Sigmoid colon (tissue), 7 donors: Measurements from ENCODE around the gene HBG1. TPM values are rescaled to one million over a fixed set of nuclear protein-coding genes. Genes with fewer than 3 reads are reported as not detected.

Experiments used
- DNase-seq: peaks from one replicate; pipeline ENCODE4 v3.0.0-alpha.2; 2019
- H3K27ac ChIP-seq, 4 donors: fragments of 200-600 bp; sonication (generic); one replicate each; pipeline ENCODE4 v1.5.1; 2016 to 2019; ENCODE audit warnings: mild to moderate bottlenecking in 1 of 4
- H3K27me3 ChIP-seq, 3 donors: fragments of 200-600 bp; sonication (generic); one replicate each; pipeline ENCODE4 v1.5.1; 2019; ENCODE audit warnings: mild to moderate bottlenecking in 1 of 3
- H3K36me3 ChIP-seq, 4 donors: fragments of 200-600 bp; sonication (generic); one replicate each; pipeline ENCODE4 v1.5.1; 2016 to 2019
- H3K4me1 ChIP-seq, 4 donors: fragments of 200-600 bp; sonication (generic); one replicate each; pipeline ENCODE4 v1.5.1; 2017 to 2019
- H3K4me3 ChIP-seq, 4 donors: fragments of 200-600 bp; sonication (generic); one replicate each; pipeline ENCODE4 v1.5.1; 2017 to 2019; ENCODE audit warnings: mild to moderate bottlenecking in 2 of 4, moderate library complexity in 1 of 4
- H3K9me3 ChIP-seq, 4 donors: fragments of 200-600 bp in 3 of 4; sonication (generic) in 3 of 4; one replicate each; pipeline versions ENCODE4 v1.5.1 to v1.6.1; 2013 to 2019
- CTCF ChIP-seq, 4 experiments: fragments of 450-650 bp in 3 of 4; fragments of 200-600 bp in 1 of 4; IDR thresholded peaks; one replicate each; pipeline ENCODE4 v1.5.1; 2016 to 2019; ENCODE audit warnings: antibody characterized with exemption in 4 of 4, mild to moderate bottlenecking in 3 of 4, moderate library complexity in 2 of 4
- EP300 ChIP-seq, 4 donors: sonication (generic); formaldehyde crosslinking; IDR thresholded peaks; one replicate each; pipeline ENCODE4 v1.6.1; 2017; ENCODE audit warnings: antibody characterized with exemption in 4 of 4
- POLR2A ChIP-seq, 2 donors: fragments of 450-650 bp; IDR thresholded peaks; one replicate each; pipeline ENCODE4 v1.6.1; 2016; ENCODE audit warnings: antibody characterized with exemption in 2 of 2, mild to moderate bottlenecking in 2 of 2, moderate library complexity in 2 of 2
- POLR2AphosphoS5 ChIP-seq, 4 donors: sonication (generic); formaldehyde crosslinking; IDR thresholded peaks; one replicate each; pipeline ENCODE4 v1.6.1; 2017; ENCODE audit warnings: antibody characterized with exemption in 4 of 4
- WGBS, 2 donors: extraction: QIAGEN DNeasy Blood & Tissue Kit; methylation state at CpG; one replicate each; pipeline ENCODE4 v1.1.7; 2013; 5-methylcytosine and 5-hydroxymethylcytosine counted together
- intact Hi-C: fragments of 100-400 bp; cut with DNase I; formaldehyde crosslinking; loops from one replicate; pipeline ENCODE4 v1.15.1; 2023
- polyA plus RNA-seq, 3 donors: library from polyadenylated mRNA; stranded (reverse); fragments of 200-250 nt; gene quantifications; one replicate each; pipeline ENCODE4 v1.2.3, GENCODE V29; 2013
- total RNA-seq, 4 donors: library from RNA; depleted of rRNA; stranded (reverse); fragments of >200 nt; gene quantifications; one replicate each; pipeline ENCODE4 v1.1.0, GENCODE V29; 2016
- donor health status: healthy with polysubstance abuse.
- donor health status: Bipolar disorder and iron deficiency.
- donor health status: healthy.

The HBG1 gene
- total and polyA plus RNA-seq, 7 donors: not detected

GRCh38 chr11:5233307-5233706 lies 16.4 kb downstream of the HBG1 start:
- no peaks in the 10 kb centered on the region for H3K36me3 ChIP-seq
- intact Hi-C loops: no loop called here
- no peak overlapping the region for H3K4me3 ChIP-seq
- H3K27ac ChIP-seq: no peak overlapping the region
- H3K4me1 ChIP-seq: no peaks in the 10 kb centered on the region
- no peaks in the 10 kb centered on the region for H3K27me3 ChIP-seq
- DNase-seq: no peak
- H3K9me3 ChIP-seq: no peaks in the 10 kb centered on the region
- TF ChIP-seq EP300 (IDR thresholded peaks at IDR 0.05) (no peak), CTCF (IDR thresholded peaks at IDR 0.05) (no peak), POLR2A (IDR thresholded peaks at IDR 0.05) (no peak), POLR2AphosphoS5 (IDR thresholded peaks at IDR 0.05) (no peak)
- 31 to 79% methylated on average over 1 of the region's 1 CpG for WGBS, 2 donors

DNA sequence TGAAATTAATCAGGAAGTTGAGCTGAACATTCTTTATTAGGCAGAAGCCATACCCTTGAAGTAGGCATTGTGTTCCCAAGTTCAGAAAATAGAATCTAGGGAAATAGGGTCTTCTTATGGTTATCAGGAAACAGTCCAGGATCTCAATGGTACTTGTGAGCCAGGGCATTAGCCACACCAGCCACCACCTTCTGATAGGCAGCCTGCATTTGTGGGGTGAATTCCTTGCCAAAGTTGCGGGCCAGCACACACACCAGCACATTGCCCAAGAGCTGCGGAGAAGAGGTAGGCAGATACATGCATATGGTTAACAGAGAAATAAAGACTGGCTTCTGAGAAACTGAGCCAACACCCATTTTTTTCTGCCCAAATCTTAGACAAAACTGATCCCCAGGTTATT lies 16.8 kb downstream of the HBG1 start:
- intact Hi-C loops: no loop called here
- no peaks in the 10 kb centered on the region for H3K36me3 ChIP-seq
- WGBS, 2 donors: 91 to 96% methylated on average over 2 of the region's 2 CpGs
- no peak overlapping the region for H3K27ac ChIP-seq
- no peak overlapping the region for H3K4me3 ChIP-seq
- no peaks in the 10 kb centered on the region for H3K27me3 ChIP-seq
- H3K9me3 ChIP-seq: no peaks in the 10 kb centered on the region
- no peaks in the 10 kb centered on the region for H3K4me1 ChIP-seq
- DNase-seq: no peak
- TF ChIP-seq POLR2AphosphoS5 (IDR thresholded peaks at IDR 0.05) (no peak), EP300 (IDR thresholded peaks at IDR 0.05) (no peak), CTCF (IDR thresholded peaks at IDR 0.05) (no peak), POLR2A (IDR thresholded peaks at IDR 0.05) (no peak)

GRCh38 chr11:5232176-5232575 lies 17.5 kb downstream of the HBG1 start:
- Histone ChIP-seq H3K27me3 (no peaks in the 10 kb centered on the region), H3K36me3 (no peaks in the 10 kb centered on the region), H3K27ac (no peak overlapping the region), H3K4me3 (no peak overlapping the region), H3K4me1 (no peaks in the 10 kb centered on the region), H3K9me3 (no peaks in the 10 kb centered on the region)
- 60 to 72% methylated on average over 3 of the region's 3 CpGs for WGBS, 2 donors
- intact Hi-C loops: no loop called here
- TF ChIP-seq POLR2A (IDR thresholded peaks at IDR 0.05): no peak
- TF ChIP-seq CTCF (IDR thresholded peaks at IDR 0.05): no peak
- no peak for TF ChIP-seq EP300 (IDR thresholded peaks at IDR 0.05)
- no peak for TF ChIP-seq POLR2AphosphoS5 (IDR thresholded peaks at IDR 0.05)
- no peak for DNase-seq

GRCh38 chr11:5231111-5231510 lies 18.5 kb downstream of the HBG1 start:
- no peak for DNase-seq
- H3K36me3 ChIP-seq: no peaks in the 10 kb centered on the region
- H3K4me3 ChIP-seq: no peak overlapping the region
- 86 to 89% methylated on average over 2 of the region's 2 CpGs for WGBS, 2 donors
- intact Hi-C loops: no loop called here
- TF ChIP-seq POLR2AphosphoS5 (IDR thresholded peaks at IDR 0.05) (no peak), POLR2A (IDR thresholded peaks at IDR 0.05) (no peak), EP300 (IDR thresholded peaks at IDR 0.05) (no peak), CTCF (IDR thresholded peaks at IDR 0.05) (no peak)
- no peaks in the 10 kb centered on the region for H3K9me3 ChIP-seq
- H3K4me1 ChIP-seq: no peaks in the 10 kb centered on the region
- no peak overlapping the region for H3K27ac ChIP-seq
- no peaks in the 10 kb centered on the region for H3K27me3 ChIP-seq

DNA sequence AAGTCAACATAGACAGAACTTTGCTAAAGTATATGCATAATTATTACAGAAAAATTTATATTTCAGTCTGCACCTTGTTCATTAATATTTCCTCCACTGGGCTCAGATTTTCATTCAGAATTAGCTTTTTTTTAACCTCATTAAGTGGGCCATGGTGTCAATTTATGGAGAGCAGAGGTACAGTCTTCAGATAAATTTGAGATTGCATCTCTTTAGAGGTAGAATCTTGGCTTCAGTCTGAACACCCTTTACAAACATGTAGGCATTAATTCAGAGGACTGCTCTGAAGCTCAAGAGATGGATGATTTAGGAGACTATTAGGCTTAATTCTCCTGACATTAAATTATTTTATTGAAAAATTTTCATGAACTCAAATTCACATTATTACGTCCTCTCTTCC lies 19.4 kb downstream of the HBG1 start:
- Histone ChIP-seq H3K4me3 (no peak overlapping the region), H3K9me3 (no peaks in the 10 kb centered on the region), H3K27ac (no peak overlapping the region), H3K36me3 (no peaks in the 10 kb centered on the region), H3K4me1 (no peaks in the 10 kb centered on the region), H3K27me3 (no peaks in the 10 kb centered on the region)
- intact Hi-C loops: no loop called here
- TF ChIP-seq CTCF (IDR thresholded peaks at IDR 0.05): no peak
- no peak for TF ChIP-seq POLR2A (IDR thresholded peaks at IDR 0.05)
- no peak for TF ChIP-seq EP300 (IDR thresholded peaks at IDR 0.05)
- no peak for TF ChIP-seq POLR2AphosphoS5 (IDR thresholded peaks at IDR 0.05)
- no peak for DNase-seq
- WGBS, 2 donors: 89 to 94% methylated on average over 1 of the region's 1 CpG
